Mesodermal cell (in vitro differentiated cells): ENCODE results near the gene PCNX3.

ENCODE experiments used
- H3K27ac ChIP-seq: 2 replicates; pipeline ENCODE4 v1.7.0; 2013; ENCODE audit warnings: mild to moderate bottlenecking, low read depth, low read length, moderate library complexity; ENCODE audit not compliant: severe bottlenecking
- H3K36me3 ChIP-seq: 2 replicates; pipeline ENCODE4 v1.7.1; 2013; ENCODE audit warnings: mild to moderate bottlenecking, low read length, moderate library complexity; ENCODE audit not compliant: control insufficient read depth, insufficient read depth
- H3K4me1 ChIP-seq: one replicate; pipeline ENCODE4 v1.7.1; 2013; ENCODE audit warnings: mild to moderate bottlenecking, low read length; ENCODE audit not compliant: insufficient read depth, control insufficient read depth, poor library complexity, severe bottlenecking
- H3K4me3 ChIP-seq: 2 replicates; pipeline ENCODE4 v1.7.0; 2013; ENCODE audit warnings: low read length, control low read depth, mild to moderate bottlenecking; ENCODE audit not compliant: insufficient read depth, poor library complexity, severe bottlenecking; ENCODE audit errors: extremely low read depth
- H3K9me3 ChIP-seq: 2 replicates; pipeline ENCODE4 v1.7.1; 2013; ENCODE audit warnings: mild to moderate bottlenecking, low read length, moderate library complexity; ENCODE audit not compliant: control insufficient read depth
- WGBS, 2 experiments: methylation state at CpG; one replicate each; pipeline ENCODE4 v1.1.5; 2013; ENCODE audit warnings: missing lambda C conversion rate in 2 of 2; ENCODE audit not compliant: insufficient coverage in 2 of 2; 5-methylcytosine and 5-hydroxymethylcytosine counted together

PCNX3 gene

DNA sequence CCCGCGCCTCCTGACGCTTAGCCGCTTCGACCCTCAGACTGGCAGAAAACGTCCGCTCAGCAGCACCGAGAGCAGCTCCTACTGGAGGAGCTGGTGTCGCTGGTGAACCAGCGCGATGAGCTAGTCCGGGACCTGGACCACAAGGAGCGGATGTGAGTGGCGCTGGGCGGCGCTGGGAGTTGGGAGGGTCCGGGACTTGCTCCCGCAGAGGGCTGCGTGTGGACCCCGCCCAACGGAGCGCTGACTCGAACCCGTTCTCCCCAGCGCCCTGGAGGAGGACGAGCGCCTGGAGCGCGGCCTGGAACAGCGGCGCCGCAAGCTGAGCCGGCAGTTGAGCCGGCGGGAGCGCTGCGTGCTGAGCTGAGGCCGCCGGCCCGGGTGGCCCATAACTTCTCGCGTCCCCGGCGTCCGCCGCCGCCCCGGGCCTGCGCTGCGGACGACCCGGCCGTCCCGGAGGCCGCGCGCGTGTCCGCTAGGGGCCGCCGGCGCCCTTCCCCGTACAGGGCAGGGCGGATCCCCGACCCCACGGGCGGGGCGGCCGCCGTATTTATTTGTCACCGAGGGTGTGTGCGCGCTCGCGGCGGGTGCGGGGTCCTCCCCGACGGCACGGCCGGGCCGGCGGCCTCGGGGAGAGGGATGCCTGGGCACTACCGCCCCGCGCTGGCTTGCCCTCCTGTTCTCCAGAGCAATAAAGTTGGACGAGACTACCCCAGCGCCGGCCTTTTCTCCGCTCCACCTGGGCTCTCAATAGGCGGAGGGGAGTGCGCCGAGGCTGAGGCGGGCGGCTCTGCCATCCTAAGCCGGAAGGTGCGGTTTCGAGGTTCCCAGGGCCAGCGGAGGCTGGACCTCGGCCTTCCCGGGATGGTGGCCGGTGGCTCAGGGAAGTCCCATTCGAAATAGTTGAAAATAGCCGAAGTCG lies 23.4 kb upstream of the PCNX3 start:
- no peaks in the 10 kb centered on the region for H3K9me3 ChIP-seq

DNA sequence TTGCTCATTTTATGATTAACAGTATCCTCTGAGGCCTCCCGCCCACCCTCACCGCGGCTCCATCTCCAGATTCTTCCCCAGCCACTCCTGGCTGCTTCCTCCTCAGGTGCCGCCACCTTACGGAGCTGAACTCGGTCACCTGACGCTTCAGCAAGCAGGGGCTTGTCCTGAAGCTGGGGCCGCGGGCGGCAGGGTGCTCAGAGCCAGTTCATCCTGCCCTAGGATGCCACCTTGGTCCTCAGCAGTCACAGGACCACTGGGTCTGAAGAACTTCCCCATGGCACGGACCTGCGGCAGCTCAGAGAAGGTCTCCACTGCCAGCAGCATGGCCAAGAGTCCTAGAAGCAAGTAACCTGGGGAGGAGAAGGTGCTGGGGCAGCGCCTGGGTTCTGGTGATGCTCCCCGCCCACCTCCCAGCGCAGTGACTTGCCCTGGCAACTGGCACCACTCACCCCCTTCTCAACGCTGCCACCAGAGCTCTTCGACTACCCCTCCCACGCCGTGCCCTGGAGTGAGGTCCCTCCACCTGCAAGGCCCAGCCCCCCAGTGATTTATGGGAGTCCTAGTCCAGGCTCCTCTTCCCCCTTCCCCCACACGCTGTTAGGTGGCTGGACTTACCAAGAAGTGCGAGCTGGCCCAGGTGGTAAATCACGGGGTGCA lies 22.6 kb upstream of the PCNX3 start:
- no peak overlapping the region for H3K4me3 ChIP-seq
- 78 to 85% methylated on average over 18 to 21 of the region's 22 CpGs for WGBS, 2 experiments

More for the DNA sequence above, 23.4 kb upstream of the PCNX3 start:
- 8% methylated on average over 89 to 106 of the region's 106 CpGs for WGBS, 2 experiments
- Histone ChIP-seq H3K27ac (no peak overlapping the region), H3K36me3 (no peaks in the 10 kb centered on the region), H3K4me1 (peaks cover 12% of the 10 kb centered on the region), H3K4me3 (peak overlapping the region; percentile 30)

DNA sequence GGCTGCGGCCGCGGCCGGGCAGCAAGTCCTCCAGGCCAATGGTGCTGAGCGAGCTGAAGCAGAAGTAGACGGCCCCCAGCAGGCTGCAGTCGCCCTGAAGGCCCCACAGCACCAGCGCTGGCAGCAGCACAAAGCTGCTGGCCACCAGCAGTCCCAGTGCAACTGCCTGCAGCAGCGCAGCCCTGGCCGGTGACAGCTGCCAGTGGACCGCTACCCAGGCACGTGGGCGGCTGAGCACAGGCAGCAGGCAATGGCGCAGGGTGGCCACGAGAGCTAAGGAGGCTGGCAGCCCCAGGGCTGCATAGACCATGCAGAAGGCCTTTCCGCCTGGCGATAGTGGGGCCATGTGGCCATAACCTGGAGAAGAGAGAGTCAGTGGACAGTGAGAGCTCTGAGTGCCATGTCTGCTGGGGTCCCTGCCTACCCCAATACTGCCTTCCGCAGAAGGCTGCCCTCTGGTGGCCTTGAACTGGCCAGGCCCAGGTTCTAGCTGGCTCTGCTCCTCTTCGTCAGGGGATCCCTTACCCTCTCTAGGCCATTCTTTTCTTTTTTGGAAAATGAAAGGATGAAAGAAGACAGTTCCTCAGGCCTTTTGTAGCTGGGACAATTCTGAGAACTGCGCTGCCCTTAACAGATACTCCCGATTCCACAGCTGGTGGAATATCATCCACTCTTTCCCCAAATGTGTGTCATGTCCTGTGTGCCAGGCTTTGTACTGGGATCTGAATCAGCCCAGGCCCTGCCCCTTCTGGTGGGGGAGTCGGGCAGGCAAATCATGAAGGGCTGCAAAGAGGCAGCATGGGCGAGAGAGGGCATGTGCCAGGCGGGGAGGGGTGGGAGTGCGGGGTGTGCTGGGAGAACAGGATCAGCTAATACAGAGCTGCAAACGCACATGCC lies 21.8 kb upstream of the PCNX3 start:
- H3K4me3 ChIP-seq = no peak overlapping the region
- H3K9me3 ChIP-seq = no peaks in the 10 kb centered on the region
- H3K4me1 ChIP-seq = peaks cover 2% of the 10 kb centered on the region
- H3K36me3 ChIP-seq = peaks cover 15% of the 10 kb centered on the region
- 87 to 89% methylated on average over 23 to 26 of the region's 26 CpGs for WGBS, 2 experiments
- no peak overlapping the region for H3K27ac ChIP-seq

More for the DNA sequence above, 22.6 kb upstream of the PCNX3 start:
- H3K36me3 ChIP-seq = peaks cover 7% of the 10 kb centered on the region
- no peak overlapping the region for H3K27ac ChIP-seq
- H3K4me1 ChIP-seq = peaks cover 8% of the 10 kb centered on the region
- no peaks in the 10 kb centered on the region for H3K9me3 ChIP-seq

DNA sequence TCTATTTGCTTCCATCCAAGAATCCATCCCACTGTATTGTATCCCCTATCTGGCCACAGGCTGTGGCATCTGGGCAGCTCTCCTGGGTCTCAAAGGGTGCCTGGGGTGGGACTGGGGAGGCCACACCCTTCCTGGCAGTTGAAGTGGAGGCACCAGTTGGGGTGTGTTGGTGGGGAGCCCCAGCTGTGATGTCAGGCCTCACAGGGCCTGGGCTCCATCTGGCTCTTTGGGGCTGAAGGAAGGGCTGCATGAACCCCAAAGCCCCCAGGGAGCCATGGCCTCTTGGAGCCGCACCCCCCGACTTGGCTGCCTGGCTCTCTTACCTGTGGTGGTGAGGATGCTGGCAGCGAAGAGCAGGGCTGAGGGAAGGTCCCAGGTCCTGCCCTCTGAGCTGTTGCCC lies 20.4 kb upstream of the PCNX3 start:
- WGBS, 2 experiments = 91 to 100% methylated on average over 3 of the region's 3 CpGs
- H3K4me1 ChIP-seq = no peaks in the 10 kb centered on the region
- H3K9me3 ChIP-seq = no peaks in the 10 kb centered on the region
- no peak overlapping the region for H3K4me3 ChIP-seq
- H3K27ac ChIP-seq = no peak overlapping the region
- peaks cover 21% of the 10 kb centered on the region for H3K36me3 ChIP-seq

DNA sequence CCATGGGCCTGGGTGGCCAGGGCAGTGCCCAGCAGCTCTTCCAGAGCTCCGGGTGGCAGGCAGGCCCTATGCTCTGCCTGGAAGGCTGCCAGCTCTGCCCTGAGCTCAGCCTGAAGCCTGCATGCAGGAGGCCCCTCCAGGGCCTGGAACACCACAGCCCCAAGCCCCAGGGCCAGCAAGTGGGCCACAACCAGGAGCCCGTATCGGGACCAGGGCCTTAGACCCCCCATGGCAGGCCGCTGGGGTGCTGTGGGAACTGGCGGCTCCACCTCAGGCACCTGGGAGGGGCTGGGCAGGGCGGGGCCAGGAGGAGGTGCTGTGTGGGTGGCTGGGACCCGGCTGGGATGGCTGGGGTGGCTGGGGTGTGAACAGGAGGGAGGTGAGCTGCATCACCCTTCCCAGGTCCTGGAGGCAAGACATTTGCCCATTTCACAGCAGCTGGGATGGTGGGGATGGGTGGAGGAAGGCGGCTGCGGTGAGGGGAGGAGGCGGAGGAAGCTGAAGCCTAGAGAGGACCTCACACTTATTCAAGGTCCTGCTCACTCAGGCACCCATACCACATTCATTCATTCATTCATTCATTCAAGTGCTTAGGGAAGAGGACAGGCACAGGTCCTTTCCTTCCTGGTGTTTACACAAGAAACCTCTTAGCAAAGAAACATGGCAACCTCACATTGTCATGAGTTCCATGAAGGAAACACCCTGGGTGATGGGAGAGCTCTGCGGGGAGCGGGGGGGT lies 19.9 kb upstream of the PCNX3 start, which contains the start of gene KCNK7:
KCNK7 (minus strand) TSS at position 258 of the 739 bp plus-strand sequence; CDS start at position 230, 28 bp downstream.
- no peaks in the 10 kb centered on the region for H3K4me1 ChIP-seq
- 81 to 94% methylated on average over 8 to 9 of the region's 12 CpGs for WGBS, 2 experiments
- no peak within 1 kb of the TSS for H3K4me3 ChIP-seq
- peaks cover 21% of the 10 kb centered on the region for H3K36me3 ChIP-seq
- H3K27ac ChIP-seq = no peak within 1 kb of the TSS
- H3K9me3 ChIP-seq = no peaks in the 10 kb centered on the region

DNA sequence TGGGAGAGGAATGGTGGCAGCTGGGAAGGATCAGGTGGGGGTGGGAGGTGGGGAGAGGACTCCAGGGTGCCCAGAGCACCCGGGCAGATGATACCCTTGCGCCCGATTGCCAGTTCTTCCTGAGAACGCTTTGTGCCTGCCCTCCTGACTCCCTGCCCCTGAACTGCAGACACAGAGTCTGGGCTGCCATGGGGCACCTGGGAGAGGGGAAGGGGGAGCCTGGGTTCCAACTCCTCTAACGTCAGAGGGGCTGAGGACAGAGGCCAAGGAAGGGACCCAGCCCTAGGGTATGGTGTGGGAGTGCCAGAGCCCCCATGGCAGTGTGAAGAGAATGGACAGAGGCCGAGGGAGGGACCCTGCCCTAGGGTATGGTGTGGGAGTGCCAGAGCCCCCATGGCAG lies 19.1 kb upstream of the PCNX3 start:
- Histone ChIP-seq H3K27ac (no peak overlapping the region), H3K9me3 (no peaks in the 10 kb centered on the region), H3K36me3 (peaks cover 27% of the 10 kb centered on the region), H3K4me3 (no peak overlapping the region), H3K4me1 (no peaks in the 10 kb centered on the region)
- 81 to 93% methylated on average over 2 to 5 of the region's 6 CpGs for WGBS, 2 experiments

DNA sequence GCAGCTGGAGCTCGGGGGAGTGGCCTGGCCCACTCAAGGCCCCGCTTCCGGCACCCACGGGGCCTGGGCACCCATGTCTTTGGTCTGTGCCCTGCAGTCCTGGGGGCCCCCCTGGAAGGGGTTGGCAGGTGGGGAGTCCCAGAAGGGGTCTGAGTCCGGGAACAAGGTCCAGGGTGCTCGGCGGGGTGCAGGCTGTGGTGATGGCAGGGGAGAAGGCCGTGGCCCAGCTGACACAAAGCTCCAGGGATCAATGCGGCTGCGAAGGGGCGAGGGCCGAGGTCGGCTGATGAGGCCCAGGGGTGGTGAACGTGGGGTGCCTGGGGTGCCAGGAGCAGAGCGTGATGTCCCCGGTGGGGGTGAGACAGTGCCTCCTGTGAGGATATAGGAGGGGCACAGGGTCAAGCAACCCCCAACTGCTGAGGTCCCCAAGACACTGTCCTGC lies 17.3 kb upstream of the PCNX3 start:
- H3K9me3 ChIP-seq = no peaks in the 10 kb centered on the region
- H3K4me3 ChIP-seq = no peak overlapping the region
- no peak overlapping the region for H3K27ac ChIP-seq
- H3K4me1 ChIP-seq = no peaks in the 10 kb centered on the region
- H3K36me3 ChIP-seq = peaks cover 36% of the 10 kb centered on the region
- 96 to 98% methylated on average over 13 to 14 of the region's 16 CpGs for WGBS, 2 experiments

DNA sequence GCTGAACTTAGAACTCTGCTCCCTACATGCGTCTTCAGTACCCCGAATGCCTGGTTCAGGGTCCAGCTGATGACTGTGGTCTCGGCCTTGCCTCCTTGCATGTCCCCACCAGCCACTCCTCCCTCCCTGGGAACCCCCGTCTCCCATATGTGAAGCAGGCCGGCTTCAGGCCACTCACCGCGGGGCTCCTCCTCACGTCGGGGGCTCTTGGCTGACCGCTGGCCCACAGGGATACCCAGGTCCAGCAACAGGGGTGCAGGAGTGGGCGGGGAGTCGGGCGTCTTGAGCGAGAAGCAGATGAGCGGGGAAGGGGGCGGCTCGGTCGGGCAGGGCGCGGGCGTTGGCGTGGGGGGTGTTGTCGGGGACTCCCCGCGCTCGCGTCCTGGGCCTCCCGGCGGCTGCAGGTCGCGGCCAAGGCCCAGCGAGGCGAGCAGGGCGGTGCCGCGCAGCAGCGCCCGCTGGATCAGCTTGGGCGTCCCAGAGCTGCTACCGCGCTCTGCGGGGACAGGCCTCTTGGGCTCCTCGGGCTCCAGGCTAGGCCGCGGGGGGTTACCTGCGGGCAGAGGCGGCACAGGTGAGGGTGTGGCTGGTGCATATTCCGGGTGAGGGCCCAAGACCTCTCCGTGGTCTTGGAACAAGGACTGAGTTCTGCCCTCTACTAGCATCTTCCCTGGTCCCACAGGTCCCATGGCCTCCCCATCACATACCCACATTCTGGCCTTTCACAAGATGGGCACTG lies 16.2 kb upstream of the PCNX3 start:
- no peaks in the 10 kb centered on the region for H3K4me1 ChIP-seq
- no peak overlapping the region for H3K27ac ChIP-seq
- H3K36me3 ChIP-seq = peaks cover 47% of the 10 kb centered on the region
- no peak overlapping the region for H3K4me3 ChIP-seq
- H3K9me3 ChIP-seq = no peaks in the 10 kb centered on the region
- WGBS, 2 experiments = 97 to 98% methylated on average over 30 to 47 of the region's 49 CpGs

DNA sequence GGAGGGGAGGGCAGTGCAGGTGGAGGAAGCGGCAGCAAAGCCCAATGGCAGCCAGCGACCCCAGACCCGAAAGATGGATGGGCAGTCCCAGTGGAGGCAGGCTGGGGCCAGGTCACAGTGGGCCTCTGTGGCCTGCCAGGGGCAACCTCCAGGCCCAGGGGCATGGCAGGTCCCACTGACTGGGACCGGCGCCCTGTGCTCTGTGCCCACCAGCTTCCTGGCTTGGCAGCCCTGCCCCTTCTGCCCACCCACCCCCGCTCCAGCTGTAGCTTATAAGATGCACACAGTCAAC lies 15.7 kb upstream of the PCNX3 start:
- no peak overlapping the region for H3K4me3 ChIP-seq
- 93 to 99% methylated on average over 5 of the region's 6 CpGs for WGBS, 2 experiments
- H3K4me1 ChIP-seq = no peaks in the 10 kb centered on the region
- H3K36me3 ChIP-seq = peaks cover 51% of the 10 kb centered on the region
- no peak overlapping the region for H3K27ac ChIP-seq
- no peaks in the 10 kb centered on the region for H3K9me3 ChIP-seq
